MM.1S (cell line): Measurements from ENCODE around the gene TLR5.

Experiments
- DNase-seq: peaks from one replicate; pipeline ENCODE4 v3.0.0-alpha.2; 2015
- H2AFZ ChIP-seq: fragments of 300-600 bp; sonication (generic); 2 replicates; pipeline ENCODE4 v1.6.0; 2016; ENCODE audit warnings: antibody characterized with exemption, low read length
- H3F3A ChIP-seq: fragments of 300-600 bp; sonication (generic); 2 replicates; pipeline ENCODE4 v1.6.1; 2016; ENCODE audit warnings: mild to moderate bottlenecking, antibody characterized with exemption, low read length, moderate library complexity, mixed read lengths; ENCODE audit not compliant: insufficient read depth
- H3K27ac ChIP-seq: fragments of 300-600 bp; sonication (generic); 2 replicates; pipeline ENCODE4 v1.5.1; 2016; ENCODE audit warnings: mild to moderate bottlenecking, low read length
- H3K27me3 ChIP-seq: fragments of 300-600 bp; sonication (generic); replicated peaks from 2 replicates; pipeline ENCODE4 v1.6.0; 2016; ENCODE audit warnings: low read length; ENCODE audit not compliant: insufficient read depth
- H3K36me3 ChIP-seq: fragments of 300-600 bp; sonication (generic); replicated peaks from 2 replicates; pipeline ENCODE4 v1.6.1; 2016; ENCODE audit warnings: mild to moderate bottlenecking, low read length, mixed read lengths; ENCODE audit not compliant: insufficient read depth
- H3K4me1 ChIP-seq: fragments of 300-600 bp; sonication (generic); 2 replicates; pipeline ENCODE4 v1.6.1; 2016; ENCODE audit warnings: low read length, mixed read lengths
- H3K4me2 ChIP-seq: fragments of 300-600 bp; sonication (generic); 2 replicates; pipeline ENCODE4 v1.6.0; 2016; ENCODE audit warnings: low read depth, low read length
- H3K4me3 ChIP-seq: fragments of 300-600 bp; sonication (generic); 2 replicates; pipeline ENCODE4 v1.5.1; 2016; ENCODE audit warnings: low read length, mixed read lengths
- H3K79me2 ChIP-seq: fragments of 300-600 bp; sonication (generic); 2 replicates; pipeline ENCODE4 v1.6.1; 2016; ENCODE audit warnings: mixed run types, low read length, mixed read lengths
- H3K9ac ChIP-seq: fragments of 300-600 bp; sonication (generic); 2 replicates; pipeline ENCODE4 v1.6.1; 2016; ENCODE audit warnings: low read length, mixed read lengths
- H3K9me2 ChIP-seq: fragments of 300-600 bp; sonication (generic); replicated peaks from 2 replicates; pipeline ENCODE4 v1.6.1; 2016; ENCODE audit warnings: mild to moderate bottlenecking, low read length, mixed read lengths; ENCODE audit not compliant: insufficient read depth
- H3K9me3 ChIP-seq: fragments of 300-600 bp; sonication (generic); replicated peaks from 2 replicates; pipeline ENCODE4 v1.6.1; 2016; ENCODE audit warnings: mild to moderate bottlenecking, low read length, mixed read lengths; ENCODE audit not compliant: insufficient read depth
- H4K20me1 ChIP-seq: fragments of 300-600 bp; sonication (generic); 2 replicates; pipeline ENCODE4 v1.6.1; 2016; ENCODE audit warnings: mild to moderate bottlenecking, low read length, moderate library complexity, mixed read lengths; ENCODE audit not compliant: insufficient read depth
- EZH2 ChIP-seq: fragments of 300-600 bp; sonication (generic); optimal IDR thresholded peaks from 2 replicates; pipeline ENCODE3; 2017; ENCODE audit warnings: low read depth, mild to moderate bottlenecking, antibody characterized with exemption, low read length, mixed read lengths
- EZH2phosphoT487 ChIP-seq: fragments of 300-600 bp; sonication (generic); IDR thresholded peaks from 2 replicates; pipeline ENCODE4 v1.6.1; 2018; ENCODE audit warnings: antibody characterized with exemption, low read length
- TF ChIP-seq, protein P1 (sequence below): fragments of 300-600 bp; sonication (generic); IDR thresholded peaks from 2 replicates; pipeline ENCODE4 v1.5.1; 2016; ENCODE audit warnings: antibody characterized with exemption, low read length, mixed read lengths

TLR5 gene

DNA sequence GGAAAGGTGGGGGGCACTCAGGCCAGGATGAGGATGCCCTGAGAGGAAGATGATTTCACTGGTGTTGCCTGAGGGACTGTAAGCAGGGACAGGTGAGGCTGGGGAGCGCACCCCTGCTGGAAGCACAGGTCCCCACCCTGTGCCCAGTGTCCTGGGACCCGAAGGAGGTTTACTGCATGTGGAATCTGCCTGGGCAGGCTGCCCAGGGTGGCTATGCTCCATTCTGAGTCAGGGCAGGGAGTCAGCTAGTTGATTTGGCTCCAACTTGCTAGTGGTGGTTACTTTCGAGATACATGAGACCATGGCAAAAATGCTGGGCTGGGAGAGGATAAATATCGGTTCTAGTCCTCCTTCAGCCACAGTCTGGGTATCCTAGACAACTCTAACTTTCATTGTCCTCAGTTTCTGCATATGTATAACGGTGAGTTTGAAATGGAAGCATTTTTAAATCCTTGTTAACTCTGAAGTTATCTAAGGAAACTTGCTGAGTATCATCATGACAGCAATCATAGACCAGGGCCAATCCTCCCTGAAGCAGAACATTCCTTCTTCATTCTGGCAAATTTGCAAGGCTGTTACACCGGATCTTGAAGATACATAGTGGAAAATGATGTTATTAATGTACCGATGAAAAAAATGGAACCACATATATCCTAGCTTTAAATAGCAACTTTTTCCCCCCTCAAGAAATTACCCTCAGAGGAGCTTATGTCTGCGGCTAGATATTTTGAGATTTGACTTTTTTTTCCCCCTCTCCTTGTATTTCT is 7.7 kb downstream of the TLR5 start:
- H3K9ac ChIP-seq = no peak overlapping the region
- no peaks in the 10 kb centered on the region for H3F3A ChIP-seq
- no peak overlapping the region for H3K4me2 ChIP-seq

DNA sequence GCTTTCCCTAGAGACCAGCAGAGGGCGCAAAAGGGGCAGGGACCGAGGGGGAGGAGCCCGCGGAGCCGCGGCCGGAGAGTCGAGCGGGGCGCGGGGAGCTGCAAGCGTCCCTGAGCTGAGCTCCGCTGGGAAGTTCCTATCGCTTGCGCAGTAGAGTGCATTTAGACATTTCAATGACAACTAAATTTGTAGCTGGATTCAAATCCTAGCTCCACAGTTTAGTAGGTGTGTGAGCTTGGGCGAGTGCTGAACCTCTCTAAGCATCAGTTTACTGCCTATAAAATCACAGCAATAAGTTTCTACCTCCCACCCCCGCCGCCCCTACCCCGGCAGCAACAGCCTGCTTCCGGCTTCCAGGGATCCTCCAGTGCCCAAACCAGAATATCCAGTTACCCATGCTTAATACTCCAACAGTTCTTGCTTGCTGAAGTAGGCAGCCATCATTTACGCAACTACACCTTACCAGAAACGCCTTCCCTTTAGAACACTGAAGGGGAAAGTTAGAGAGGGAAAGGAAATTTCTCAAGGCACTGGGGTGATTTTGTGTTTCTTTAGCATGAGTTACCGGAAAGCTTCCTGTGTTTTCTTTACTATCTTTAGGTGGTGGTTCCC is 9.1 kb downstream of the TLR5 start:
- H3K9ac ChIP-seq = no peak overlapping the region
- no peaks in the 10 kb centered on the region for H3K9me2 ChIP-seq
- H3K36me3 ChIP-seq = no peaks in the 10 kb centered on the region
- no peaks in the 10 kb centered on the region for H3F3A ChIP-seq
- H3K27ac ChIP-seq = no peak overlapping the region
- DNase-seq = peak; percentile 81
- TF ChIP-seq, protein P1, sequence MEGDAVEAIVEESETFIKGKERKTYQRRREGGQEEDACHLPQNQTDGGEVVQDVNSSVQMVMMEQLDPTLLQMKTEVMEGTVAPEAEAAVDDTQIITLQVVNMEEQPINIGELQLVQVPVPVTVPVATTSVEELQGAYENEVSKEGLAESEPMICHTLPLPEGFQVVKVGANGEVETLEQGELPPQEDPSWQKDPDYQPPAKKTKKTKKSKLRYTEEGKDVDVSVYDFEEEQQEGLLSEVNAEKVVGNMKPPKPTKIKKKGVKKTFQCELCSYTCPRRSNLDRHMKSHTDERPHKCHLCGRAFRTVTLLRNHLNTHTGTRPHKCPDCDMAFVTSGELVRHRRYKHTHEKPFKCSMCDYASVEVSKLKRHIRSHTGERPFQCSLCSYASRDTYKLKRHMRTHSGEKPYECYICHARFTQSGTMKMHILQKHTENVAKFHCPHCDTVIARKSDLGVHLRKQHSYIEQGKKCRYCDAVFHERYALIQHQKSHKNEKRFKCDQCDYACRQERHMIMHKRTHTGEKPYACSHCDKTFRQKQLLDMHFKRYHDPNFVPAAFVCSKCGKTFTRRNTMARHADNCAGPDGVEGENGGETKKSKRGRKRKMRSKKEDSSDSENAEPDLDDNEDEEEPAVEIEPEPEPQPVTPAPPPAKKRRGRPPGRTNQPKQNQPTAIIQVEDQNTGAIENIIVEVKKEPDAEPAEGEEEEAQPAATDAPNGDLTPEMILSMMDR = peak; percentile 98
- TF ChIP-seq EZH2phosphoT487 = no peak
- H3K4me2 ChIP-seq = peak overlapping the region; percentile 54
- 0 out of 2 replicates have a peak overlapping the region, but pooled peaks have one; percentile 4 for H2AFZ ChIP-seq
- H3K27me3 ChIP-seq = peaks cover 32% of the 10 kb centered on the region
- H4K20me1 ChIP-seq = no peaks in the 10 kb centered on the region
- no peaks in the 10 kb centered on the region for H3K79me2 ChIP-seq
- H3K4me1 ChIP-seq = peaks cover 3% of the 10 kb centered on the region; the same call in 1 of the 2 replicates
- peak overlapping the region; percentile 23; the same call in 1 of the 2 replicates for H3K4me3 ChIP-seq
- H3K9me3 ChIP-seq = no peaks in the 10 kb centered on the region

More for the DNA sequence above, 7.7 kb downstream of the TLR5 start:
- no peaks in the 10 kb centered on the region for H3K36me3 ChIP-seq
- no peaks in the 10 kb centered on the region for H4K20me1 ChIP-seq
- H3K27ac ChIP-seq = no peak overlapping the region
- TF ChIP-seq EZH2phosphoT487 (no peak), EZH2 (no peak)
- TF ChIP-seq, protein P1 = no peak
- H3K27me3 ChIP-seq = peaks cover 32% of the 10 kb centered on the region
- H3K4me1 ChIP-seq = peaks cover 3% of the 10 kb centered on the region; the same call in 1 of the 2 replicates
- no peaks in the 10 kb centered on the region for H3K79me2 ChIP-seq
- no peak for DNase-seq
- no peak overlapping the region for H2AFZ ChIP-seq
- no peaks in the 10 kb centered on the region for H3K9me3 ChIP-seq
- H3K9me2 ChIP-seq = no peaks in the 10 kb centered on the region
- no peak overlapping the region for H3K4me3 ChIP-seq

DNA sequence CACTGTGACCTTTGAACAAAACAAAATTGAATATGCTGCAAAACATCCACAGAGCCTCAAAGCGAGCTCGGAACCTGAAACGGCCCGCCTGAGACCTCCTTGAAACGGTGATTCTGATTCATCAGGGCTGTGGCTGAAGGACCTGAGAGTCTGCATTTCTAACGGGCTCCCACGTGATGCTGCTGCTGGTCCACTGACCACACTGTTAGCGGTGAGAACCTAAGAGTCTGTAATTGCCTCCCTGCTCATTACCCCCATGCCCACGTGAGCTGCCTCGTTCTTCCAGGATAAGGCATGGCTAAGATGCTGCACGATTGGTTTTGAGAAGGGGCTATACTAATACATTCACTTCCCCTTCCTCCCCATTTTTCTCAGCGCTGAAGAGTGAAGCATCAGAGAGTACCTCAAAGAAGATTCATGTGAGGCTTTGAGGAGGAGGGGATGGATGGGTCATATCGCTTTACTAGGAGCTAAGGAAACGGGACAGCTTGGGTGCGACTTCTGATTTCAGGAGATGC is 9.7 kb downstream of the TLR5 start:
- H3K27ac ChIP-seq = no peak overlapping the region

More for the DNA sequence above, 9.7 kb downstream of the TLR5 start:
- H3K27me3 ChIP-seq = peaks cover 32% of the 10 kb centered on the region
- H3K9me3 ChIP-seq = no peaks in the 10 kb centered on the region
- no peaks in the 10 kb centered on the region for H3K79me2 ChIP-seq
- H4K20me1 ChIP-seq = no peaks in the 10 kb centered on the region
- no peaks in the 10 kb centered on the region for H3K9me2 ChIP-seq
- H3K4me2 ChIP-seq = peak overlapping the region; percentile 54
- peak overlapping the region; percentile 8; the same call in 1 of the 2 replicates for H3K4me3 ChIP-seq
- peaks cover 3% of the 10 kb centered on the region; the same call in 1 of the 2 replicates for H3K4me1 ChIP-seq
- H3K36me3 ChIP-seq = no peaks in the 10 kb centered on the region
- H2AFZ ChIP-seq = peak overlapping the region; percentile 3; the same call in 1 of the 2 replicates
- no peak for DNase-seq
- H3F3A ChIP-seq = no peaks in the 10 kb centered on the region
- no peak overlapping the region for H3K9ac ChIP-seq
- TF ChIP-seq, protein P1 = no peak
- TF ChIP-seq EZH2 (no peak), EZH2phosphoT487 (no peak)
